Testis (tissue), 2 donors: ENCODE results near the gene PRKG2.

Source experiments
- CTCF ChIP-seq, 3 experiments: fragments of 450-650 bp in 2 of 3; fragments of 200-600 bp in 1 of 3; sonication (generic) in 1 of 3; IDR thresholded peaks; one replicate each; pipeline ENCODE4 v1.5.1; 2016 to 2019; ENCODE audit warnings: antibody characterized with exemption in 3 of 3, mild to moderate bottlenecking in 2 of 3, moderate library complexity in 1 of 3
- POLR2A ChIP-seq: fragments of 450-650 bp; IDR thresholded peaks from one replicate; pipeline ENCODE4 v1.6.1; 2017; ENCODE audit warnings: antibody characterized with exemption, mild to moderate bottlenecking, moderate library complexity

- no peak for TF ChIP-seq CTCF (IDR thresholded peaks at IDR 0.05)
- TF ChIP-seq POLR2A = no peak
Observed at GRCh38 chr4:81131563-81131962, 83.5 kb downstream of the PRKG2 start.
